ENCODE measurements around the gene FAM217B. TPM values are rescaled to one million over a fixed set of nuclear protein-coding genes. Genes with fewer than 3 reads are reported as not detected.

FAM217B gene
- total and polyA plus RNA-seq, 2 of the 8 experiments (the other 6 are each of a cell fraction or from before 2014, with no cell fraction given): 5.4 to 28.5 TPM

- Histone ChIP-seq H4K5ac (ENCODE audit: insufficient read length, low read depth, low read length) (no peak overlapping the region), H3K18ac (ENCODE audit: extremely low read depth, low read length) (no peak overlapping the region), H2BK120ac (replicated peaks; ENCODE audit: low read depth, low read length) (no peak overlapping the region), H2BK20ac (ENCODE audit: low read length) (no peak overlapping the region), H2AK5ac (ENCODE audit: low read depth, low read length) (no peak overlapping the region), H3K56ac (replicated peaks; ENCODE audit: insufficient read length, low read depth, low read length) (no peak overlapping the region), H3K9ac (replicated peaks in 1 of 4; ENCODE audit: extremely low read depth in 1 of 4, low read depth in 3 of 4, low read length in 3 of 4) (no peak overlapping the region), H3K36me3 (ENCODE audit: control insufficient read depth in 2 of 4, insufficient read depth in 4 of 4, low read length in 3 of 4) (no peaks in the 10 kb centered on the region), H4K91ac (replicated peaks; ENCODE audit: insufficient read length, low read length) (no peak overlapping the region), H3K27ac (ENCODE audit: low read depth, low read length) (no peak overlapping the region), H3K23ac (ENCODE audit: insufficient read length) (no peak overlapping the region), H2BK5ac (ENCODE audit: low read depth, low read length) (no peak overlapping the region), H3K14ac (ENCODE audit: insufficient read length) (no peak overlapping the region), H2BK12ac (ENCODE audit: low read depth, low read length) (no peak overlapping the region), H3K9me3 (ENCODE audit: insufficient read depth in 2 of 2, low read depth in 1 of 2, low read length in 1 of 2) (no peaks in the 10 kb centered on the region), H2AFZ (ENCODE audit: low read length) (no peak overlapping the region), H3K79me1 (ENCODE audit: low read depth, low read length) (no peaks in the 10 kb centered on the region), H4K20me1 (replicated peaks in 1 of 2; ENCODE audit: control insufficient read depth in 1 of 2, insufficient read depth in 2 of 2, low read length in 2 of 2) (no peaks in the 10 kb centered on the region), H3K79me2 (ENCODE audit: control insufficient read depth in 1 of 2, insufficient read depth in 2 of 2, low read length in 2 of 2) (no peaks in the 10 kb centered on the region), H3K27me3 (replicated peaks in 1 of 4; ENCODE audit: control insufficient read depth in 3 of 4, extremely low read depth in 1 of 4, insufficient read depth in 3 of 4, low read length in 3 of 4) (no peaks in the 10 kb centered on the region), H3K4me1 (replicated peaks in 1 of 4; ENCODE audit: control insufficient read depth in 3 of 4, insufficient read depth in 4 of 4, low read length in 3 of 4) (no peaks in the 10 kb centered on the region; a peak in 1 of 7 replicates), H2BK15ac (ENCODE audit: low read length) (no peak overlapping the region), H3K4me2 (ENCODE audit: insufficient read depth in 1 of 2, low read depth in 2 of 2, low read length in 2 of 2) (no peak overlapping the region), H4K8ac (ENCODE audit: extremely low read depth, insufficient read depth, low read length) (no peak overlapping the region), H3K23me2 (ENCODE audit: low read depth, low read length) (no peaks in the 10 kb centered on the region), H3K4me3 (ENCODE audit: extremely low read depth in 1 of 4, insufficient read depth in 2 of 4, low read depth in 3 of 4, low read length in 4 of 4) (no peak overlapping the region), H3K4ac (replicated peaks; ENCODE audit: insufficient read length, low read depth, low read length) (no peak overlapping the region)
- ChIA-PET POLR2A (ENCODE audit: partially characterized antibody) (no interaction called here), CTCF (ENCODE audit: partially characterized antibody) (interaction anchor here (1.4 kb wide), 1 partner anchor 27 kb away, joined by 3 read pairs; no protein-coding TSS in a partner anchor)
- TF ChIP-seq SP1 (IDR thresholded peaks at IDR 0.05; ENCODE audit: low read depth, low read length) (no peak), NANOG (IDR thresholded peaks at IDR 0.05; ENCODE audit: insufficient read depth, low read depth, low read length, poor library complexity, severe bottlenecking) (no peak), KDM4A (IDR thresholded peaks at IDR 0.05; ENCODE audit: low read depth, low read length, severe bottlenecking) (no peak), HDAC2 (IDR thresholded peaks at IDR 0.05; ENCODE audit: borderline replicate concordance in 1 of 2, low read depth in 2 of 2, low read length in 2 of 2) (no peak), POLR2A (IDR thresholded peaks at IDR 0.05; ENCODE audit: control extremely low read depth in 1 of 2, low read depth in 2 of 2, low read length in 2 of 2) (no peak), GABPA (IDR thresholded peaks at IDR 0.05; ENCODE audit: borderline replicate concordance, insufficient read depth, low read length) (no peak), EGR1 (IDR thresholded peaks at IDR 0.05; ENCODE audit: borderline replicate concordance, low read depth, low read length) (no peak), CBX8 (IDR thresholded peaks at IDR 0.05; ENCODE audit: borderline replicate concordance, low read depth, low read length) (no peak), EP300 (IDR thresholded peaks at IDR 0.05; ENCODE audit: borderline replicate concordance in 1 of 2, low read depth in 2 of 2, low read length in 2 of 2) (no peak), SP2 (IDR thresholded peaks at IDR 0.05; ENCODE audit: low read length) (no peak), ATF3 (IDR thresholded peaks at IDR 0.05; ENCODE audit: insufficient read depth, low read depth, low read length) (no peak), CREB1 (IDR thresholded peaks at IDR 0.05) (no peak)
- DNase-seq (ENCODE audit: low read depth in 1 of 2, low spot score in 2 of 2) (no peak), FAIRE-seq (no peak)
- 87% methylated on average over 9 of the region's 9 CpGs; no CpG with 5 or more reads in 1 of the 2 experiments for WGBS, 2 experiments (ENCODE audit: extremely low coverage in 1 of 2, insufficient coverage in 1 of 2, insufficient read length in 1 of 2, insufficient replicate concordance in 2 of 2, low coverage in 1 of 2, low lambda C conversion rate in 2 of 2, missing lambda C conversion rate in 1 of 2)
Measured at GRCh38 chr20:59983076-59983475, 42.9 kb downstream of the FAM217B start.

Data from H1 (cell line).